G401.6 (cell line): ENCODE measurements around the gene LTA.
"Not testable (repeated sequence)": the region's sequence is repeated elsewhere in the genome, so short reads cannot be mapped to it uniquely, and the experiment has no call there.

Experiments used
- FAIRE-seq: peaks from 2 replicates; lab custom pipeline; 2012; peaks lifted over from hg19 to GRCh38; lab: Jason Lieb, UNC

The LTA gene

DNA sequence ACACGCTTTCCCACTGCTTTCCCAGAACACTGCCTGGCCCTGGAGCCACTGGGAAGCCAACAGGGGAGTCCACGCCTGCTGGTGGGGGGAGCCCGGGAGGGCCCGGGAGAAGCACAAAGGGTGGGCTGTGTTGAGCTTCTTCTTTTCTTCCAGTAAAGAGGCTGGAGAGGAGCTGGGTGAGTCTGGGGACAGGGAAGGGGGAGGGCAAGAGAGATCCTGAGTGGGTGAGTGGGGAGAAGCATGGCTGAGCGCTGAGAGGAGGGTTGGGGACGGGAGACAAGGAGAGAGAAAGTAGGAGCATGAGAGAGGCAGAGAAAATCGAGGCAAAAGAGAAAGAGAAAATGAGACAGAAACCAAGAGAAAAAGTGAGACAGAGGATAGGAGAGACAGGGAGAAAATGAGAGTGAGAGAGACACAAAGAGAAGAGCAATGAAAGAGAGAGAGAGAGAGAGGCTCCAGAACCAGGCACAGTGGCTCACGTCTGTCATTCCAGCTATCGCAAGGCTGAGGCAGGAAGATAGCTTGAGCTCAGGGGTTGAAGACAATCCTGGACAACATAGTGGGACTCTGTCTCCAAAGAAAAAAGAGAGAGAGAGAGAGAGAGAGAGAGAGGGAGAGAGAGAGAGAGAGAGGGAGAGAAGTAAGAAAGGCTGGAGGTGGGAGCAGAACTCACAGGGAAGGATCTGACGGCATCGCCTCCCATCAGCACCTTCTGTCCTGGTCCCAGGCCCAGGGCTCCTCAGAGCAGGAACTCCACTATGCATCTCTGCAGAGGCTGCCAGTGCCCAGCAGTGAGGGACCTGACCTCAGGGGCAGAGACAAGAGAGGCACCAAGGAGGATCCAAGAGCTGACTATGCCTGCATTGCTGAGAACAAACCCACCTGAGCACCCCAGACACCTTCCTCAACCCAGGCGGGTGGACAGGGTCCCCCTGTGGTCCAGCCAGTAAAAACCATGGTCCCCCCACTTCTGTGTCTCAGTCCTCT is 16.0 kb downstream of the LTA start:
- no peak for FAIRE-seq

DNA sequence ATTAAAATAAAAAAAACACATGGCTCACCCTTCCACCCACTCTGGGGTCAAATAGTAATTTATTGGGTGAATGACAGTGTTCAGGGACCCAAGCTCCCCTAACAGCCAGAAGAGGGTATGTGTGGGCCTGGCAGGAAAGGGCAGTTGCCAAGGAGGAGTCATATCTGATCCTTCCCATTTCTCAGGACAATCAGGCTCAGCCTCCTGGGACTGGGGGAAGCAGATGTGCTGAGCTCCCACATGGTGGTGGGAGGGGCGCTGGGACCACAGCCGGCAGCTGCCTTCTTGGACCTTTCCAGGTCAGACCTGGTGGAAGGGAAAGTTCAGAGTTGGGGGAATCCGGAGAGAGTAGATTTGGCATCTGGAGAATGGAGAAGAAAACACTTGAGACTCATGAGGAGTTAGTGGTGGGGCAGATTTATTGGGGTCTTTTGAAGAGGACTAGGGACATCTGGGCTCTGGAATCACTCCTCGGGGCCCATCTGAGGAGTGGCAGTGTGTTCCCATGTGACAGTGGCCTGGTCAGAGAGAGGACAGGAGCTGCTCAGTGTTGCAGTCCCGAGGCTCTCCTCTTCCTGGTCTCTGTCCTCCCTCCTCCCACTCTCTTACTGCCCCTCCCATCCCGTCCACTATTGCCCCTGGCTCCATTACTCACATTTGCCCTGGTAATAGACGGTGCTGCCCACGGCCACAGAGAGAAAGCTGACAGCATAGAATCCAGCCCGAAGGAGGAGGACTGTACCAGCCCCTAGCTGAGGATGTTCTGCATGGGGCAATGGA is 17.0 kb downstream of the LTA start:
- no peak for FAIRE-seq

- not testable (repeated sequence) for FAIRE-seq
Observed at GRCh38 chr6:31590691-31591090, 18.6 kb downstream of the LTA start.

DNA sequence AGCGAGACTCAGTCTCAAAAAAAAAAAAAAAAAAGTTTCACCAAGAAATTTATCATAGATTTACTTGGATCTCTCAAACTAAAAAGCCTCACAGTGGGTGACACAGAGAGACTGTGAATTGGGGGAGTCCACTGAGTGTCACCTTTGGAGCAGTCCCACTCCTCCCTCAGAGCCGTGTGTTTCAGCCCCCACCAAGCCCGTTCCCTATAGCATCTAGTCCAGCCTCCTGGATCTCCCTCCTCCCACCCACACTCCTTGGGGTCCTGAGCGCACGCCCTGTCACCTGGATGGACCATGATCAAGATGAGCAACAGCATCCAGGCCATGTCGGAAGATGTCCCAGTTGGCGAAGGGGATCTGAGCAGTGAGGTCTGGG is 20.3 kb downstream of the LTA start:
- FAIRE-seq: no peak

GRCh38 chr6:31597006-31597405 is 24.9 kb downstream of the LTA start:
- no peak for FAIRE-seq

DNA sequence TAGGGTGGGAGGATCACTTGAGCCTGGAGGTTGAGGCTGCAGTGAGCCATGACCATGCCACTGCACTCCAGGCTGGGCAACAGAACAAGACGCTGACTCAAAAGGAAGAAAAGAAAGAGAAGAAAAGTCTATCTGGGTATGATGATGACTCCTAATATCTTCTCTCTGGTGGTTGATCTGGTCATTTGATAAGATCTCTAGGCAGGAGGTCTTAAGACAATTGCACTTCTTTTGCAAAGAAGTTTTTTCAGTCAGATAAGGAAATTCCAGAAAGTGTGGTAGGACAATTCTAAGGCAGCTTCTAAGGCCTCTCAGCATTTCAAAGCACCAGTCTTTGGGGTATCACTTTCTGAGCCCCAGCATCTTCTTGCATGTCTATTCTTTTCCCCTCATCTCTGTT is 35.2 kb downstream of the LTA start:
- no peak for FAIRE-seq

GRCh38 chr6:31609519-31610406 is 37.7 kb downstream of the LTA start:
- no peak for FAIRE-seq

GRCh38 chr6:31610968-31611367 is 38.9 kb downstream of the LTA start:
- no peak for FAIRE-seq

- FAIRE-seq: no peak
Observed at GRCh38 chr6:31614075-31614619, 42.1 kb downstream of the LTA start.

- FAIRE-seq: no peak
Observed at GRCh38 chr6:31614684-31615578, 42.8 kb downstream of the LTA start, which contains the start of gene AIF1. TSS of gene AIF1 (plus strand) at chr6:31615234. CDS start at chr6:31615330, 96 bp downstream.

- FAIRE-seq: no peak
Observed at GRCh38 chr6:31615748-31616147, 43.7 kb downstream of the LTA start.

- no peak for FAIRE-seq
Observed at GRCh38 chr6:31617010-31617409, 44.9 kb downstream of the LTA start.

DNA sequence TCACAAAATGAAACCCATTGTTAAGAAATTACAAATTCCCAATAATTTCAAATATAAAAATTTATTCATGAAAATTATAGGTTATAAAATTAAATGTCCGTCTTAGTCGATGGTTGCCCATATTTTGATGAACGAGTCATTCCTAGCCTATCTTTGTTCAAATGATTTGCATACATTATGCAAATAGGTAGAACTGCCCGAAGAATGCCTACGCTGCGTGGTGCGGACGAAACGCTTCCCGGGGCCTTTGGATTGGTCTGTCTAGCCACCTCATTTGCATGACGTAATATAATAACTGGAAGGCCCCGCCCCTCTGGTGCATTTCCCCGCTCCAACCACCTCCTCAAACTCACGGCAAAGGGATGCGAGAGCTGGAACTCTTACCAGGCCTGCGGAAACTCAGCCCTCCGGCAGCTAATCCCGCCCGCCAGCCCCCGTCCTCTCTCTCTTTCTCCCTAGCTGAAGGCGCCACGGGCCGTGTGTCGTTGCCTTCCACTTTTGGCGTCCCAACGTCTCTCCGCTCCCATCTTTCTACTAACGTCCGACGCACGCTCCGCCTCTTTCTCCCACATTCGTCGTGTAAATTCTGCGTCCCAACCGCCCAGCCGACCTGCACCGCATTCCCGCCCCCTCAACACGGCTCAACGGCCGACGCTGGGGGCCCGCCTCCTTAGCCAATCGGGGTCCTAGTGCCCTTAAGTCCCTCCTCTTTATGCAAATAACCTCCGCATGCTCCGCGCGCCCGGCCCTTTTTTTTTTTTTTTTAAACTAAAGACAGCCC is 47.9 kb downstream of the LTA start:
- FAIRE-seq: peak; percentile 99

GRCh38 chr6:31620586-31621319 is 48.7 kb downstream of the LTA start, which contains the start of gene PRRC2A:
TSS of gene PRRC2A (plus strand) at chr6:31620715. CDS start at chr6:31622790, 2,075 bp downstream.
- FAIRE-seq: no peak

DNA sequence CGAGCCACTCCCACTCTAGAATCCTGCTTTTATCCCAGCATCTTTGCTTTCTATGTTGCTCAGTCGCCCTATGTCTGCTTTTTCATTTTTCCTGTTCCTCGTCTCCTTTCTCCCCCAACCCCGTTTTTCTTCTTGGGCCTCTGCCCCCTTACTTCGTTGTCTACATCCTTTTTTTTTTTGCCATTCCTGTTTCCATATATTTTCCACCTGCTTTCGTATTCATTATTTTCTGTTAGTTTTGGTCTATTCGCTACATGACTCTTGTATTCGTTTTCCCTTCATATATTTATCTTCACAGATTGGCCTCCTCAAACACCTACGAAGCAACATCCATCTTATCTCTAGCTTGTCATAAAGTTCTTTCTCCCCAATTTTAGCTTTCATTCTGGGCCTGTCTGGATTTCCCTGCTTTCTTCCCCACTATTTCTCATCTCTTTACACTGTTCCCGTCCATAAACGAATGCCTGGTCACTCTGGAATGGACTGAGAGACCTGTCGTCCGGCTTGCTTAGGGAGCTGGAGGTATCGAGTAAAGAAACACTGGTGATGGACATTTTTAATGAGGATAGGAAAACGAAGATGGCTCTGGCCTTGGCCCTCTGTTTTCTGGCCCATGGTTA is 49.3 kb downstream of the LTA start:
- FAIRE-seq: no peak

GRCh38 chr6:31621991-31622390 is 49.9 kb downstream of the LTA start:
- no peak for FAIRE-seq

DNA sequence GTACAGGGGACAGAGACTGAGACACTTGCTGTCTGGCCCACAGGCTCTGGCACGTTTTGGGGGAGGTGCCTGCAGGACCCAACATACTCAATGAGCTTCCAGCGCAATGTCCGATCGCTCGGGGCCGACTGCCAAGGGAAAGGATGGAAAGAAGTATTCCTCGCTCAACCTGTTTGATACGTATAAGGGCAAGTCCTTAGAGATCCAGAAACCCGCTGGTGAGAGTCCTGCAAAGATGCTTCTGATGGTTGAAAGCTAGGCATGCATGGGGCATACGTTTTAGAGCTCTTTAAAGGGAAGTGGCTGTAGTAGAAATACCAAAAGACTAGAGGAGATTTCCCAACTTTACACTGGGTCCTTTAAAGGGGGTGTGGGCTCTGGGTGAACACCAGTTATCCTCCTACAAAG is 50.6 kb downstream of the LTA start:
- FAIRE-seq: no peak
